Mesothelial cell of epicardium (in vitro differentiated cells): Measurements from ENCODE around the gene SUN3. TPM values are rescaled to one million over a fixed set of nuclear protein-coding genes. Genes with fewer than 3 reads are reported as not detected.

Experiments
- DNase-seq, 2 experiments: peaks; one replicate each; pipeline ENCODE4 v3.0.0; 2021; ENCODE audit warnings: low spot score in 2 of 2; ENCODE audit not compliant: unreplicated experiment in 2 of 2
- H3K27ac Mint-ChIP-seq: 2 replicates; pipeline ENCODE4 v1.8.0; 2021; ENCODE audit warnings: mixed read lengths
- H3K27me3 Mint-ChIP-seq: 2 replicates; pipeline ENCODE4 v1.8.0; 2021; ENCODE audit warnings: low read depth, mixed read lengths
- H3K36me3 Mint-ChIP-seq: 2 replicates; pipeline ENCODE4 v1.8.0; 2021; ENCODE audit warnings: mixed read lengths
- H3K4me1 Mint-ChIP-seq: 2 replicates; pipeline ENCODE4 v1.8.0; 2021; ENCODE audit warnings: mixed read lengths
- H3K4me3 Mint-ChIP-seq: 2 replicates; pipeline ENCODE4 v1.8.0; 2021; ENCODE audit warnings: mild to moderate bottlenecking, moderate library complexity, mixed read lengths
- H3K9me3 Mint-ChIP-seq: 2 replicates; pipeline ENCODE4 v1.8.0; 2021; ENCODE audit warnings: mixed read lengths
- total RNA-seq: library from RNA; stranded (reverse); gene quantifications from 3 replicates; pipeline ENCODE4 v1.2.1, GENCODE V29; 2021
- TF ChIP-seq, protein P1 (sequence below): fragments of 200-600 bp; sonication (generic); IDR thresholded peaks from one replicate; pipeline ENCODE4 v1.5.0; 2021; ENCODE audit warnings: antibody characterized with exemption; ENCODE audit not compliant: unreplicated experiment

SUN3 gene
- total RNA-seq, 1 donor from 2014 or later, result not detected

DNA sequence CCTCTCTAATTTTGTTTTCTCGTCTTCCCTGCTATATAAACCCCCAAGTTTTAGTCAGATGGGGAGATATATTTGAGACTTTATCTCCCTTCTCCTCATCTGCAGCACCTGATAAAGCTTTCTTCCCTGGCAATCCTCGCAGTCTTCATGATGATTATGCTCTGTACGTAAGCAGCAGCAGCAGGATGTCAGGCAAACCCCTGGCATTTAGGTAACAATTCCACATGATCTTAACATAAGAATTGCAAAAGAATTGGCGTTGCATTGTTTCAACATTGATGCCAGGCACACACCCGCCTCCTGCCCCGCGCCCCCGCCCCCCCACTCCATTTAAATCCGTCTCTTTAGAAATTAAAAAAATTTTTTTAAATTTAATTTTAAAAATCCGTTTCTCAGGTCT, 86.8 kb downstream of the SUN3 start:
- Mint-ChIP-seq H3K27me3 (peaks cover 2% of the 10 kb centered on the region), H3K4me1 (peaks cover 8% of the 10 kb centered on the region), H3K27ac (no peak overlapping the region), H3K36me3 (no peaks in the 10 kb centered on the region), H3K4me3 (no peak overlapping the region), H3K9me3 (no peaks in the 10 kb centered on the region)
- DNase-seq, result no peak
- TF ChIP-seq, protein P1, sequence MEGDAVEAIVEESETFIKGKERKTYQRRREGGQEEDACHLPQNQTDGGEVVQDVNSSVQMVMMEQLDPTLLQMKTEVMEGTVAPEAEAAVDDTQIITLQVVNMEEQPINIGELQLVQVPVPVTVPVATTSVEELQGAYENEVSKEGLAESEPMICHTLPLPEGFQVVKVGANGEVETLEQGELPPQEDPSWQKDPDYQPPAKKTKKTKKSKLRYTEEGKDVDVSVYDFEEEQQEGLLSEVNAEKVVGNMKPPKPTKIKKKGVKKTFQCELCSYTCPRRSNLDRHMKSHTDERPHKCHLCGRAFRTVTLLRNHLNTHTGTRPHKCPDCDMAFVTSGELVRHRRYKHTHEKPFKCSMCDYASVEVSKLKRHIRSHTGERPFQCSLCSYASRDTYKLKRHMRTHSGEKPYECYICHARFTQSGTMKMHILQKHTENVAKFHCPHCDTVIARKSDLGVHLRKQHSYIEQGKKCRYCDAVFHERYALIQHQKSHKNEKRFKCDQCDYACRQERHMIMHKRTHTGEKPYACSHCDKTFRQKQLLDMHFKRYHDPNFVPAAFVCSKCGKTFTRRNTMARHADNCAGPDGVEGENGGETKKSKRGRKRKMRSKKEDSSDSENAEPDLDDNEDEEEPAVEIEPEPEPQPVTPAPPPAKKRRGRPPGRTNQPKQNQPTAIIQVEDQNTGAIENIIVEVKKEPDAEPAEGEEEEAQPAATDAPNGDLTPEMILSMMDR, result no peak

DNA sequence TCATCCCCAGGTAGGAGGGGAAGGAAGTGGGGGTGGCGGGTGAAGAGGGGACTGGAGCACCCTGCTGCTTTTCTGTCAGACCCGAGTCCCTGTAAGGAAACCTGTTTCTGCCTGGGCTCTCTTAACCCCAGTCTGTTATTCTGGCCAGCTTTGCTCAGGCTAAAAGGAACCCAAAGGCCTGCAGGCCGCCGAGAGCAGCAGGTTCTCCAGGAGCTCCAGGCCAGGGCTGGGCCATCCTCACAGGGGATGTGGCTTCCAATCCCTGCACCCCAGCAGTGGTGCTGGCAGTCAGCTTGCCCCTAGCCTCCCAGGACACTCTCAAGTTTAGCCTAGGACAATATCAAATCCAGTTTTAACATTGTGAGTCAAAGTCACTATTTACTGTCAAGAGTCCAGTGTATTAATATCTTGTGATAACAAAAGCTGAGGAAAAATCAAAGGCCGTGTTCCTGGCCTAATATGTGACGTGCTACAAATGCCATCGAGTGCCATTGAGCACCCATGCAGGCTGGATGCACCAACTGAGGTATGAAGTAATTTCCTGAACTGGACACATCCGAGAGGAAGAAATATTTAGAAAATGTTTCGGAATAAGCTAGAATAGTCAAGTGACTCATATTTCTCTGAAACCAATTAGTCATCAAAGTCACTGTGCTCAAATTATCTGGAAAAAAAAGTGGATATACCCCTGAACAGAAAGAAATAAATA, 87.6 kb downstream of the SUN3 start:
- Mint-ChIP-seq H3K4me3 (no peak overlapping the region), H3K36me3 (no peaks in the 10 kb centered on the region), H3K27ac (no peak overlapping the region), H3K27me3 (peaks cover 2% of the 10 kb centered on the region), H3K9me3 (no peaks in the 10 kb centered on the region), H3K4me1 (peaks cover 4% of the 10 kb centered on the region)
- no peak for DNase-seq
- TF ChIP-seq, protein P1, result no peak

DNA sequence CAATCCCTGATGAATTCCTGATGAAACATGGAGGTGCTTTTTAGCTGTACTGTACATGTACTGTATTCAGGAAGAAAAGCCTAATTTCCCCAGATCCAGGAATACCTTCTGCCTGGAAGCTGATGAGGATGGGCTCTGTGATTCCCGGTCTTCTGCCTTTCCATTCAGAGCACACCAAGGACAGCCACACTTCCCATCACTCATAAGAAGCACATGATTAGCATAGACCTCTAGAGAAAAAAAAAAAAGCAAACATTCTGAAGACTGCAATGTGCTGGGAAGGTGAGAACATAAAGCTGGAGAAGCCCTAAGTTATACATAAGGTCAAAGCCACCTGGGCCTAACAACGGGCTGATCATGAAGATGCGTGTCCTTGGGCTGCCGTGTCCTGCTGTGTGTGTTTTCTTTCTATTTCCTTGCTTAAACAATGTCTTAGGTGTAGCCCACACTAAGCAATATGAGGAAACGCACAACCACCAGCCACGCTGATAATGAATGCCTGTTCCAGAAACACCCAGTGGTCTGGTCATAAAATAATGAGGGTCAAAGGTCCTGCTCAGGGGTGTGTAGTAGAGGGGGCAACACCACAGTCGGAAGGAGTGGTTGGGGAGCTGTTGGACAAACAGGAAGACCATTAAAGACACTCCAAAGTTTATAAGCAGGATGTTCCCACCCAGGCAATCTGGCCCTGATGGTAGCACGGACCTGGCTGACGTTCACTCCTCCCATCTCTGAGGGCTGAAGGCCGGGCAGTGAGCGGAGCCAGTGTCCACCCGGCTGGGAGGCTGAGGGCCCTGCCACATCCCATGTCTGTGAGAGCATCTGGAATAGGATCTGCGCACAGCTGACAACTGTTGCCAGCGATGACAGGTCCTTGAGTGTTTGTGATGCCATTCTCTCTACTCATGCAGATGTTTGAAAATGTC, 88.6 kb downstream of the SUN3 start:
- H3K27me3 Mint-ChIP-seq, result peaks cover 2% of the 10 kb centered on the region
- H3K36me3 Mint-ChIP-seq, result no peaks in the 10 kb centered on the region
- TF ChIP-seq, protein P1, result no peak
- no peak for DNase-seq
- peaks cover 3% of the 10 kb centered on the region for H3K4me1 Mint-ChIP-seq
- no peak overlapping the region for H3K27ac Mint-ChIP-seq
- H3K4me3 Mint-ChIP-seq, result no peak overlapping the region
- no peaks in the 10 kb centered on the region for H3K9me3 Mint-ChIP-seq

DNA sequence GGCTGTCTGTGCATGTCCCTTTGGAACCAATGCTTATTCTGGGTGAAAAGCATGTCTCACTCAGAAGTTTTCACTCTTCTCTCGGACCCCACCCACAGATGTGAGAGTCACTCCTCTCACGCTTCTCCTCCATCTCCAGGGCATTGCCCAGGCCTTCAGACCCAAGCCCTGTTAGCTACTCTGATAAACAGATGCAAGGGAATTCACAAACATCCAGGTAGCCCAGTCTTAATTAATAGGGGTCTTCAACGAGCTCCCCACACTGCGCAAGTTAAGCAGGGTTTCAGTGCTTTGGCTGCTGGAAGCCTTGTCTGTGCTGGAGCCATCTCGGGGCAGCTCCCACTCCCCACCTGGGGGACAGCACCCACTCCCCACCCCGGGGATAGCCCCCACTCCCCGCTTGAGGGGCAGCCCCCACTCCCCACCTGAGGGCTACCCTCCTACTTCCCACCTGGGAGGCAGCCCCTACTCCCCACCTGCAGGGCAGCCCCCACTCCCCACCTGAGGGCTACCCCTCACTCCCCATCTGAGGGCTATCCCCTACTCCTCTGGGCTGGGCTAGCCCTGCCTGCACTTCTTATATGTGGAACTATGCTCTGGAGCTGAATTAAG, 89.4 kb downstream of the SUN3 start:
- Mint-ChIP-seq H3K36me3 (no peaks in the 10 kb centered on the region), H3K9me3 (no peaks in the 10 kb centered on the region), H3K27ac (no peak overlapping the region), H3K4me3 (no peak overlapping the region), H3K4me1 (peaks cover 3% of the 10 kb centered on the region), H3K27me3 (peaks cover 2% of the 10 kb centered on the region)
- DNase-seq, result no peak
- TF ChIP-seq, protein P1, result no peak

DNA sequence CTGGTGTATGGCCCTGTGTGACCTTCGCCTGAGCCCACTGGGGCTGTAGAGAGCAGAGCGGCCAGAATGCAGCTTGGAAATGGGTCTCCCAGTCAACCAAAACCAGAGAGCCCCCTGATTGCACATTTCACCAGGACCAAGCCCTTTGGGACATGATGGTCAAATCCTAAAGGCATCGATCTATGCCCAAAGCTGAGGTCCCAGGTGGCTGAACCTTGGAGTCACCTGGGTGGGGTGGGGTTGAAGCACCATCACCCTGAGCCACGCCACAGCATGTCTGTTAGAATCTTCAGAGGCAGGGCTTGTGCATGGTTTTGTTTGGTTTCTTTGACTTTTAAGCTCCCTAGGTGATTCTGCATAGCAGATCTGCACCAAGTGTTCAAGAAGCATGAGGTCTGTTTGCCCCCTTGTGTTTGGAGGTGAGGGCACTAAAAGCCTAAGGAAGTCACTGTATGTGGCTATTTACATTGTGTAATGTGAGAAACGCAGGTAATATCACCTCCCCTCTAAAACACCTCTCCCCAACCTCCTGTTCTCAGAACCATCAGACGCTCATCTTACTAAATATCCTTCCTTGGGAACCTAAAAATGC, 90.2 kb downstream of the SUN3 start:
- no peaks in the 10 kb centered on the region for H3K9me3 Mint-ChIP-seq
- H3K4me1 Mint-ChIP-seq, result peaks cover 3% of the 10 kb centered on the region
- no peak overlapping the region for H3K4me3 Mint-ChIP-seq
- H3K36me3 Mint-ChIP-seq, result no peaks in the 10 kb centered on the region
- H3K27ac Mint-ChIP-seq, result no peak overlapping the region
- H3K27me3 Mint-ChIP-seq, result no peaks in the 10 kb centered on the region
- DNase-seq, result no peak
- TF ChIP-seq, protein P1, result no peak
